HepG2 (cell line): Measurements from ENCODE around the gene PAPSS2. TPM values are rescaled to one million over a fixed set of nuclear protein-coding genes. Genes with fewer than 3 reads are reported as not detected.

Experiments
- ATAC-seq: fragments of 200-7000 bp; cut with Tn5 transposase; 3 replicates; pipeline ENCODE4 v1.9.1; 2020; ENCODE audit warnings: mild to moderate bottlenecking, moderate library complexity
- BruUV-seq: library from RNA; stranded (reverse); fragments of 400-500 nt; replicated peaks from 2 replicates; lab custom pipeline; 2021; lab: Mats Ljungman, UMichigan
- CTCF ChIA-PET: fragments of 300-600 bp; formaldehyde crosslinking; extraction: SDS; loops from one replicate; lab custom pipeline; 2021; ENCODE audit warnings: low total read pairs, inconsistent platforms, low intra/inter-chr PET ratio; lab: Yijun Ruan, JAX
- POLR2A ChIA-PET: fragments of 350-600 bp; sonication (Branson Sonifier 250); formaldehyde crosslinking; loops from one replicate; lab custom pipeline; 2020; ENCODE audit warnings: antibody characterized with exemption, inconsistent platforms; lab: Yijun Ruan, JAX
- DNase-seq: peaks from one replicate; pipeline ENCODE4 v3.0.0-alpha.2; 2015; ENCODE audit warnings: low spot score
- FAIRE-seq: peaks from 3 replicates; lab custom pipeline; 2011; peaks lifted over from hg19 to GRCh38; lab: Jason Lieb, UNC
- H2AFZ ChIP-seq: one replicate; pipeline ENCODE4 v1.6.1; 2011; ENCODE audit warnings: low read length, inconsistent platforms
- H3K27ac ChIP-seq: fragments of 300-600 bp; 3 replicates; pipeline ENCODE4 v1.8.0; 2011; ENCODE audit warnings: mixed run types, mild to moderate bottlenecking, mixed read lengths, low read length, inconsistent platforms; ENCODE audit not compliant: insufficient read depth; ENCODE audit errors: extremely low read length
- H3K27me3 ChIP-seq, 2 experiments: fragments of 200-600 bp in 1 of 2; 2 replicates in 1 of 2; 3 replicates in 1 of 2; pipeline versions ENCODE4 v1.6.0 to v1.8.0; 2011; ENCODE audit warnings: low read length in 2 of 2, mild to moderate bottlenecking in 2 of 2, moderate library complexity in 2 of 2, inconsistent platforms in 1 of 2; ENCODE audit not compliant: insufficient read depth in 2 of 2, control insufficient read depth in 1 of 2
- H3K36me3 ChIP-seq, 2 experiments: fragments of 200-600 bp in 1 of 2; replicated peaks in 1 of 2; 2 replicates in 1 of 2; 3 replicates in 1 of 2; pipeline versions ENCODE4 v1.5.1 to v1.8.0; 2011; ENCODE audit warnings: low read length in 2 of 2, inconsistent platforms in 1 of 2; ENCODE audit not compliant: insufficient read depth in 2 of 2, control insufficient read depth in 1 of 2
- H3K4me1 ChIP-seq: 2 replicates; pipeline ENCODE4 v1.5.1; 2012; ENCODE audit warnings: low read length, inconsistent platforms; ENCODE audit not compliant: insufficient read depth
- H3K4me2 ChIP-seq: 2 replicates; pipeline ENCODE4 v1.6.0; 2011; ENCODE audit warnings: low read depth, low read length, inconsistent platforms
- H3K4me3 ChIP-seq, 3 experiments: fragments of 200-600 bp in 1 of 3; sonication (generic), shearing (Covaris generic) in 1 of 3; replicated peaks in 1 of 3; 2 replicates each; pipeline ENCODE4 v1.5.1; 2011 to 2016; ENCODE audit warnings: low read length in 3 of 3, inconsistent platforms in 2 of 3, low read depth in 2 of 3, mild to moderate bottlenecking in 2 of 3, control low read depth in 1 of 3, mixed read lengths in 1 of 3; ENCODE audit not compliant: insufficient read depth in 1 of 3
- H3K79me2 ChIP-seq: one replicate; pipeline ENCODE4 v1.6.1; 2011; ENCODE audit warnings: low read length, inconsistent platforms; ENCODE audit not compliant: insufficient read depth
- H3K9ac ChIP-seq: 2 replicates; pipeline ENCODE4 v1.6.0; 2011; ENCODE audit warnings: mild to moderate bottlenecking, low read depth, low read length, inconsistent platforms; ENCODE audit not compliant: insufficient read depth
- H3K9me3 ChIP-seq: 2 replicates; pipeline ENCODE4 v1.5.1; 2012; ENCODE audit warnings: mild to moderate bottlenecking, low read length
- H4K20me1 ChIP-seq: 2 replicates; pipeline ENCODE4 v1.6.0; 2011; ENCODE audit warnings: inconsistent platforms, mild to moderate bottlenecking, low read length, moderate library complexity; ENCODE audit not compliant: insufficient read depth
- CREB3 ChIP-seq: sonication (generic); formaldehyde crosslinking; IDR thresholded peaks from 2 replicates; pipeline ENCODE4 v1.5.0; 2020; ENCODE audit warnings: missing genetic modification reagents
- FOSL1 ChIP-seq: sonication (generic); formaldehyde crosslinking; IDR thresholded peaks from 2 replicates; pipeline ENCODE4 v1.9.0; 2021; ENCODE audit warnings: missing genetic modification reagents, borderline replicate concordance
- FOSL2 ChIP-seq: sonication (generic); formaldehyde crosslinking; IDR thresholded peaks from 2 replicates; pipeline ENCODE4 v1.4.0; 2020; ENCODE audit warnings: missing genetic modification reagents
- FOXJ3 ChIP-seq: sonication (generic); formaldehyde crosslinking; IDR thresholded peaks from 2 replicates; pipeline ENCODE4 v1.4.0; 2020; ENCODE audit warnings: missing genetic modification reagents, mild to moderate bottlenecking, borderline replicate concordance
- MAZ ChIP-seq, 2 experiments: sonication (generic) in 1 of 2; formaldehyde crosslinking in 1 of 2; IDR thresholded peaks; 2 replicates each; pipeline versions ENCODE4 v1.5.0 to v1.6.1; 2012 to 2020; ENCODE audit warnings: low read depth in 2 of 2, mild to moderate bottlenecking in 2 of 2, borderline replicate concordance in 1 of 2, improper control_type of control experiment in 1 of 2, low read length in 1 of 2, missing genetic modification reagents in 1 of 2, moderate library complexity in 1 of 2
- NFATC3 ChIP-seq: sonication (generic); formaldehyde crosslinking; IDR thresholded peaks from 2 replicates; pipeline ENCODE4 v1.5.1; 2020; ENCODE audit warnings: mild to moderate bottlenecking, missing genetic modification reagents
- PCBP2 ChIP-seq: fragments of 200-400 bp; formaldehyde crosslinking; optimal IDR thresholded peaks from 2 replicates; pipeline ENCODE3; 2018; ENCODE audit warnings: low read length, low read depth; ENCODE audit not compliant: poor library complexity, severe bottlenecking
- ZC3H13 ChIP-seq: sonication (generic); formaldehyde crosslinking; IDR thresholded peaks from 2 replicates; pipeline ENCODE4 v1.8.1; 2023; ENCODE audit warnings: mild to moderate bottlenecking, missing genetic modification reagents, moderate library complexity
- ZFP41 ChIP-seq: sonication (generic); formaldehyde crosslinking; IDR thresholded peaks from 2 replicates; pipeline ENCODE4 v1.4.0; 2020; ENCODE audit warnings: mild to moderate bottlenecking, missing genetic modification reagents, borderline replicate concordance
- ZKSCAN5 ChIP-seq: sonication (generic); formaldehyde crosslinking; IDR thresholded peaks from 2 replicates; pipeline ENCODE4 v1.5.1; 2020; ENCODE audit warnings: mild to moderate bottlenecking, missing genetic modification reagents
- ZNF124 ChIP-seq: sonication (generic); formaldehyde crosslinking; IDR thresholded peaks from 2 replicates; pipeline ENCODE4 v1.4.0; 2020; ENCODE audit warnings: missing genetic modification reagents
- ZNF225 ChIP-seq: sonication (generic); formaldehyde crosslinking; IDR thresholded peaks from 2 replicates; pipeline ENCODE4 v1.4.0; 2020; ENCODE audit warnings: mild to moderate bottlenecking, missing genetic modification reagents
- ZNF232 ChIP-seq: sonication (generic); formaldehyde crosslinking; IDR thresholded peaks from 2 replicates; pipeline ENCODE4 v1.4.0; 2020; ENCODE audit warnings: missing genetic modification reagents, borderline replicate concordance
- ZNF253 ChIP-seq: sonication (generic); formaldehyde crosslinking; IDR thresholded peaks from 2 replicates; pipeline ENCODE4 v1.8.0; 2022; ENCODE audit warnings: mild to moderate bottlenecking, missing genetic modification reagents, borderline replicate concordance
- ZNF460 ChIP-seq: sonication (generic); formaldehyde crosslinking; IDR thresholded peaks from 2 replicates; pipeline ENCODE4 v1.5.1; 2020; ENCODE audit warnings: missing genetic modification reagents, mild to moderate bottlenecking, borderline replicate concordance
- ZNF737 ChIP-seq: sonication (generic); formaldehyde crosslinking; IDR thresholded peaks from 2 replicates; pipeline ENCODE4 v1.5.0; 2020; ENCODE audit warnings: missing genetic modification reagents, mild to moderate bottlenecking, borderline replicate concordance
- ZNF83 ChIP-seq: sonication (generic); formaldehyde crosslinking; IDR thresholded peaks from 2 replicates; pipeline ENCODE4 v1.4.0; 2020; ENCODE audit warnings: missing genetic modification reagents, mild to moderate bottlenecking, borderline replicate concordance
- ZSCAN20 ChIP-seq: sonication (generic); formaldehyde crosslinking; IDR thresholded peaks from 2 replicates; pipeline ENCODE4 v1.4.0; 2020; ENCODE audit warnings: missing genetic modification reagents, mild to moderate bottlenecking, borderline replicate concordance
- ZSCAN30 ChIP-seq: sonication (generic); formaldehyde crosslinking; IDR thresholded peaks from 2 replicates; pipeline ENCODE4 v1.5.0; 2020; ENCODE audit warnings: mild to moderate bottlenecking, missing genetic modification reagents
- WGBS: methylation state at CpG from one replicate; pipeline ENCODE4 v1.1.6; 2017; ENCODE audit warnings: low lambda C conversion rate; 5-methylcytosine and 5-hydroxymethylcytosine counted together
- in situ Hi-C: cut with HindIII; loops from 2 replicates; pipeline ENCODE4 v1.10.0; 2017; ENCODE audit warnings: low pct_unique_long_range_greater_than_20kb; ENCODE audit not compliant: extremely low pct_ligation_motif_present
- intact Hi-C: fragments of 100-400 bp; cut with micrococcal nuclease; formaldehyde crosslinking; loops from one replicate; pipeline ENCODE4 v1.10.0; 2022; ENCODE audit not compliant: unreplicated experiment
- polyA plus RNA-seq, 8 experiments: library from polyadenylated mRNA; depleted of rRNA in 3 of 8; stranded (reverse) in 7 of 8; unstranded in 1 of 8; fragments of >200 nt; fragmentation: Illumina TruSeq in 4 of 8; extraction: Trizol in 4 of 8; gene quantifications; 2 replicates each; pipeline versions ENCODE4 v1.2.1 to v1.2.3, GENCODE V29; 2011 to 2016; ENCODE audit warnings: low read depth in 4 of 8, missing spikeins in 1 of 8, mixed read lengths in 1 of 8; ENCODE audit not compliant: insufficient read depth in 1 of 8
- total RNA-seq, 5 experiments: library from RNA; depleted of rRNA; stranded (reverse); fragments of >200 nt; fragmentation: Illumina TruSeq; extraction: Trizol; gene quantifications; 2 replicates each; pipeline ENCODE4 v1.2.3, GENCODE V29; 2016; ENCODE audit warnings: low read depth in 1 of 5
- TF ChIP-seq, protein P1 (sequence below): sonication (generic); formaldehyde crosslinking; conservative IDR thresholded peaks from 2 replicates; pipeline ENCODE4 v1.4.0; 2020; ENCODE audit warnings: missing genetic modification reagents
- TF ChIP-seq, protein P2 (sequence below): sonication (generic); formaldehyde crosslinking; IDR thresholded peaks from 2 replicates; pipeline ENCODE4 v1.4.0; 2020; ENCODE audit warnings: missing genetic modification reagents
- TF ChIP-seq, protein P3 (sequence below): sonication (generic); formaldehyde crosslinking; IDR thresholded peaks from 2 replicates; pipeline ENCODE4 v1.8.0; 2022; ENCODE audit warnings: mild to moderate bottlenecking, missing genetic modification reagents

Gene PAPSS2
- total and polyA plus RNA-seq, 2 of the 13 experiments (the other 11 are each of a cell fraction or from before 2014, with no cell fraction given), result 0.11 to 0.12 TPM

DNA sequence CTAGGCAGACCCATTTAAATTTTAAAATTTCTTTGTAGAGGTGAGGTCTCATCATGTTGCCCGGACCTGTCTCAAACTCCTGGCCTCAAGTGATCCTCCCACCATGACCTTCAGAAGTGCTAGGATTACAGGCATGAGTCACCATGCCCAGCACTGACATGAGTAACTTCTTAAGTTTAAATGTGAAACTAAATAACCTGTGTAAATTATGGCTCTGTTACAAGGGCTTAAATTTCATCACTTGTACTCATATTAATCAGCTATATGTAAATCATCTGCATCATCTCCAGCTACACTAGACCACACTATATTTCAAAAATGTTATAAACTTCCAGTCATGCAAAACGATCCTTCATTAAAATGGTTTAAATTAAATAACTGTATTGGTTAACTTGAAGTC lies 102.2 kb downstream of the PAPSS2 start:
- Histone ChIP-seq H4K20me1 (no peaks in the 10 kb centered on the region), H3K4me2 (no peak overlapping the region), H3K36me3 (0 out of 5 replicates have a peak, but pooled peaks cover 1 to 10% of the 10 kb centered on the region in 2 experiments), H3K4me3 (no peak overlapping the region), H3K27ac (no peak overlapping the region), H3K79me2 (no peaks in the 10 kb centered on the region), H3K9ac (no peak overlapping the region), H3K27me3 (no peaks in the 10 kb centered on the region), H3K9me3 (no peaks in the 10 kb centered on the region), H2AFZ (no peak overlapping the region), H3K4me1 (peaks cover 24% of the 10 kb centered on the region)
- in situ Hi-C loops (no loop called here), intact Hi-C loops (no loop called here)
- BruUV-seq, result no TSS peak
- POLR2A ChIA-PET, result no interaction called here
- ATAC-seq, result peak; percentile 69
- FAIRE-seq, result peak; percentile 60
- DNase-seq, result peak; percentile 55
- 97% methylated on average over 1 of the region's 2 CpGs for WGBS
- CTCF ChIA-PET, result no interaction called here
- TF ChIP-seq ZNF253 (CRISPR knock-in tag), result no peak
- TF ChIP-seq FOSL1, result peak; percentile 59; the same call in 1 of the 2 replicates
- TF ChIP-seq ZNF460, result no peak
- no peak for TF ChIP-seq NFATC3 (CRISPR knock-in tag)
- TF ChIP-seq, protein P1, sequence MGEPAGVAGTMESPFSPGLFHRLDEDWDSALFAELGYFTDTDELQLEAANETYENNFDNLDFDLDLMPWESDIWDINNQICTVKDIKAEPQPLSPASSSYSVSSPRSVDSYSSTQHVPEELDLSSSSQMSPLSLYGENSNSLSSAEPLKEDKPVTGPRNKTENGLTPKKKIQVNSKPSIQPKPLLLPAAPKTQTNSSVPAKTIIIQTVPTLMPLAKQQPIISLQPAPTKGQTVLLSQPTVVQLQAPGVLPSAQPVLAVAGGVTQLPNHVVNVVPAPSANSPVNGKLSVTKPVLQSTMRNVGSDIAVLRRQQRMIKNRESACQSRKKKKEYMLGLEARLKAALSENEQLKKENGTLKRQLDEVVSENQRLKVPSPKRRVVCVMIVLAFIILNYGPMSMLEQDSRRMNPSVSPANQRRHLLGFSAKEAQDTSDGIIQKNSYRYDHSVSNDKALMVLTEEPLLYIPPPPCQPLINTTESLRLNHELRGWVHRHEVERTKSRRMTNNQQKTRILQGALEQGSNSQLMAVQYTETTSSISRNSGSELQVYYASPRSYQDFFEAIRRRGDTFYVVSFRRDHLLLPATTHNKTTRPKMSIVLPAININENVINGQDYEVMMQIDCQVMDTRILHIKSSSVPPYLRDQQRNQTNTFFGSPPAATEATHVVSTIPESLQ (CRISPR knock-in tag), result no peak
- no peak for TF ChIP-seq PCBP2
- TF ChIP-seq ZNF225, result no peak
- TF ChIP-seq ZFP41 (CRISPR knock-in tag), result no peak
- no peak for TF ChIP-seq ZNF124
- TF ChIP-seq ZSCAN30, result no peak
- TF ChIP-seq, protein P2, sequence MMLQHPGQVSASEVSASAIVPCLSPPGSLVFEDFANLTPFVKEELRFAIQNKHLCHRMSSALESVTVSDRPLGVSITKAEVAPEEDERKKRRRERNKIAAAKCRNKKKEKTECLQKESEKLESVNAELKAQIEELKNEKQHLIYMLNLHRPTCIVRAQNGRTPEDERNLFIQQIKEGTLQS (CRISPR knock-in tag), result peak; percentile 74
- no peak for TF ChIP-seq MAZ (IDR thresholded peaks at IDR 0.05; ENCODE audit: borderline replicate concordance, low read depth, low read length)
- TF ChIP-seq MAZ (CRISPR knock-in tag; IDR thresholded peaks at IDR 0.05; ENCODE audit: low read depth), result no peak
- TF ChIP-seq CREB3 (CRISPR knock-in tag), result no peak
- TF ChIP-seq ZKSCAN5 (CRISPR knock-in tag), result no peak
- no peak for TF ChIP-seq ZC3H13 (CRISPR knock-in tag)
- TF ChIP-seq, protein P3, sequence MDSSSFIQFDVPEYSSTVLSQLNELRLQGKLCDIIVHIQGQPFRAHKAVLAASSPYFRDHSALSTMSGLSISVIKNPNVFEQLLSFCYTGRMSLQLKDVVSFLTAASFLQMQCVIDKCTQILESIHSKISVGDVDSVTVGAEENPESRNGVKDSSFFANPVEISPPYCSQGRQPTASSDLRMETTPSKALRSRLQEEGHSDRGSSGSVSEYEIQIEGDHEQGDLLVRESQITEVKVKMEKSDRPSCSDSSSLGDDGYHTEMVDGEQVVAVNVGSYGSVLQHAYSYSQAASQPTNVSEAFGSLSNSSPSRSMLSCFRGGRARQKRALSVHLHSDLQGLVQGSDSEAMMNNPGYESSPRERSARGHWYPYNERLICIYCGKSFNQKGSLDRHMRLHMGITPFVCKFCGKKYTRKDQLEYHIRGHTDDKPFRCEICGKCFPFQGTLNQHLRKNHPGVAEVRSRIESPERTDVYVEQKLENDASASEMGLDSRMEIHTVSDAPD (CRISPR knock-in tag), result no peak
- no peak for TF ChIP-seq ZSCAN20
- TF ChIP-seq ZNF737 (CRISPR knock-in tag), result no peak
- TF ChIP-seq FOSL2 (CRISPR knock-in tag), result peak; percentile 93
- TF ChIP-seq ZNF232 (CRISPR knock-in tag), result no peak
- no peak for TF ChIP-seq FOXJ3
- TF ChIP-seq ZNF83, result no peak
